ENCODE measurements around the gene PSMB4.

DNA sequence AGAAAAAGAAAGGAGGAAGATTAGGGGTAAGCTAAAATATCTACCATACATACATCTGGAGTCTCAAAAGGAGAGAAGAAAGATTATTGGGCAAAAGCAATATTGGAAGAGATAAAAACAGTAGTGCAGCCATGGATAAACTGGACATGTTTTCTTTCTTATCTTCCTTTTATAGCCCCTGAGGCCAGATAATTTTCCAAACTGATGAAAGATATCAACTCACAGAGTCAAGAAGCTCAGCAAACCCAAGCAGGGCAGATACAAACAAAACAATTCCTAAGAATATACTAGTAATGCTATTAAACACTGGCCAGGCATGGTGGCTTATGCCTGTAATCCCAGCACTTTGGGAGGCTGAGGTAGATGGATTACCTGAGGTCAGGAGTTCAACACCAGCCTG lies 5.8 kb upstream of the PSMB4 start:
- TF ChIP-seq, protein P1, sequence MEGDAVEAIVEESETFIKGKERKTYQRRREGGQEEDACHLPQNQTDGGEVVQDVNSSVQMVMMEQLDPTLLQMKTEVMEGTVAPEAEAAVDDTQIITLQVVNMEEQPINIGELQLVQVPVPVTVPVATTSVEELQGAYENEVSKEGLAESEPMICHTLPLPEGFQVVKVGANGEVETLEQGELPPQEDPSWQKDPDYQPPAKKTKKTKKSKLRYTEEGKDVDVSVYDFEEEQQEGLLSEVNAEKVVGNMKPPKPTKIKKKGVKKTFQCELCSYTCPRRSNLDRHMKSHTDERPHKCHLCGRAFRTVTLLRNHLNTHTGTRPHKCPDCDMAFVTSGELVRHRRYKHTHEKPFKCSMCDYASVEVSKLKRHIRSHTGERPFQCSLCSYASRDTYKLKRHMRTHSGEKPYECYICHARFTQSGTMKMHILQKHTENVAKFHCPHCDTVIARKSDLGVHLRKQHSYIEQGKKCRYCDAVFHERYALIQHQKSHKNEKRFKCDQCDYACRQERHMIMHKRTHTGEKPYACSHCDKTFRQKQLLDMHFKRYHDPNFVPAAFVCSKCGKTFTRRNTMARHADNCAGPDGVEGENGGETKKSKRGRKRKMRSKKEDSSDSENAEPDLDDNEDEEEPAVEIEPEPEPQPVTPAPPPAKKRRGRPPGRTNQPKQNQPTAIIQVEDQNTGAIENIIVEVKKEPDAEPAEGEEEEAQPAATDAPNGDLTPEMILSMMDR (IDR thresholded peaks at IDR 0.05; ENCODE audit: insufficient read depth, low read length, poor library complexity, severe bottlenecking), result no peak
- TF ChIP-seq EZH2phosphoT487 (conservative IDR thresholded peaks at IDR 0.05; ENCODE audit: low read length), result no peak

Measured in SU-DHL-6 (cell line).